Keratinocyte (primary cell): ENCODE measurements around the gene ATP1A3.

Source experiments
- CTCF ChIP-seq, 3 experiments: IDR thresholded peaks in 1 of 3; conservative IDR thresholded peaks in 1 of 3; optimal IDR thresholded peaks in 1 of 3; 2 replicates in 2 of 3; 3 replicates in 1 of 3; pipeline versions ENCODE3 to v1.5.1; 2011; ENCODE audit warnings: low read length in 3 of 3, mild to moderate bottlenecking in 3 of 3, moderate library complexity in 2 of 3, control low read depth in 1 of 3, inconsistent platforms in 1 of 3; ENCODE audit not compliant: insufficient read depth in 2 of 3; ENCODE audit errors: extremely low read depth in 1 of 3
- EZH2 ChIP-seq: IDR thresholded peaks from one replicate; pipeline ENCODE4 v1.6.1; 2012; ENCODE audit warnings: inconsistent platforms, mild to moderate bottlenecking, low read length, moderate library complexity

- TF ChIP-seq CTCF (optimal IDR thresholded peaks at IDR 0.05 in 1 of 3, IDR thresholded peaks at IDR 0.05 in 1 of 3, conservative IDR thresholded peaks at IDR 0.05 in 1 of 3; ENCODE audit: extremely low read depth in 1 of 3, insufficient read depth in 2 of 3, low read length in 3 of 3) (no peak), EZH2 (no peak)
These were observed 73.9 kb downstream of the ATP1A3 start for GRCh38 chr19:41919948-41920712.
